HCT116 (cell line): Measurements from ENCODE around the gene SORBS1.

Experiments used
- EZH2 ChIP-seq: fragments of 200-600 bp; sonication (generic); IDR thresholded peaks from 2 replicates; pipeline ENCODE4 v1.6.1; 2017; ENCODE audit warnings: antibody characterized with exemption, mixed run types
- EZH2phosphoT487 ChIP-seq: fragments of 200-600 bp; IDR thresholded peaks from 2 replicates; pipeline ENCODE4 v1.6.1; 2018; ENCODE audit warnings: antibody characterized with exemption, borderline replicate concordance
- POLR2AphosphoS5 ChIP-seq: IDR thresholded peaks from 2 replicates; pipeline ENCODE4 v1.6.1; 2011; ENCODE audit warnings: mild to moderate bottlenecking, low read depth, low read length, moderate library complexity
- SIN3A ChIP-seq: IDR thresholded peaks from 2 replicates; pipeline ENCODE4 v1.6.1; 2012; ENCODE audit warnings: low read depth
- SP1 ChIP-seq: IDR thresholded peaks from 2 replicates; pipeline ENCODE4 v1.6.1; 2012; ENCODE audit warnings: low read depth
- SRF ChIP-seq: IDR thresholded peaks from 2 replicates; pipeline ENCODE4 v1.6.1; 2012; ENCODE audit warnings: low read depth
- ZFX ChIP-seq: fragments of 450-650 bp; IDR thresholded peaks from 2 replicates; pipeline ENCODE4 v1.6.1; 2017
- TF ChIP-seq, protein P1 (sequence below), 3 experiments: fragments of 200-600 bp in 1 of 3; sonication (generic) in 1 of 3; IDR thresholded peaks in 2 of 3; conservative IDR thresholded peaks in 1 of 3; 2 replicates each; pipeline ENCODE4 v1.5.1; 2012 to 2017; ENCODE audit warnings: low read depth in 2 of 3, low read length in 2 of 3, antibody characterized with exemption in 1 of 3, borderline replicate concordance in 1 of 3, control low read depth in 1 of 3, mild to moderate bottlenecking in 1 of 3, mixed read lengths in 1 of 3, mixed run types in 1 of 3, moderate library complexity in 1 of 3; ENCODE audit not compliant: insufficient read depth in 1 of 3
- TF ChIP-seq, protein P2 (sequence below): IDR thresholded peaks from 2 replicates; pipeline ENCODE4 v1.6.1; 2012
- TF ChIP-seq, protein P3 (sequence below): IDR thresholded peaks from 2 replicates; pipeline ENCODE4 v1.6.1; 2012; ENCODE audit warnings: low read depth

DNA sequence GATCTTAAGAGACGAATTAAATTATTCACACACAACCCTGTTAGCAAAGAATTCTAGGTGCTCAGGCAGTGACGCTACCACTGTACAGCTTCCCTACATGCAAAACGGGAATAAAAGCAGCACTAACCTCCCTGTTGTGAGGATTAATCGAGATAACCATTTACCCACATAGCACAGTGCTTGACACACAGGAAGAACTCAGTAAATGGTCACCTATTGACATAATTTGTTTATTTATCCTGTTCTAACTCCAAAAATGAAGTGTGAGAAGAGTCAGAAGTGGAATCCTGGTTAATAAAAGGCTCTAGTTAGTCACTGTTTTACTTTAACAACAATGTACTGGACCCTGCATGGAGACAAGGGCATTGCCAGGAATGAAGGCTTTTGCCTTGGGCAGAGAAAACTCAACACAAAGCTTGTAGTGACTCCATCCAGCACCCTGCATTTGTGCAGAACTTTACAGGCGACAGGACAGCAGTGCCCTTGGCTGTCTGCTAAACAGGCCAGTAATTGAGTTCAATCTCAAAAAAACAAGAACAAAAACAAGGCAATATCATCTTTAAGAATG lies 103.8 kb downstream of the SORBS1 start:
- TF ChIP-seq EZH2phosphoT487, result no peak
- TF ChIP-seq, protein P1, sequence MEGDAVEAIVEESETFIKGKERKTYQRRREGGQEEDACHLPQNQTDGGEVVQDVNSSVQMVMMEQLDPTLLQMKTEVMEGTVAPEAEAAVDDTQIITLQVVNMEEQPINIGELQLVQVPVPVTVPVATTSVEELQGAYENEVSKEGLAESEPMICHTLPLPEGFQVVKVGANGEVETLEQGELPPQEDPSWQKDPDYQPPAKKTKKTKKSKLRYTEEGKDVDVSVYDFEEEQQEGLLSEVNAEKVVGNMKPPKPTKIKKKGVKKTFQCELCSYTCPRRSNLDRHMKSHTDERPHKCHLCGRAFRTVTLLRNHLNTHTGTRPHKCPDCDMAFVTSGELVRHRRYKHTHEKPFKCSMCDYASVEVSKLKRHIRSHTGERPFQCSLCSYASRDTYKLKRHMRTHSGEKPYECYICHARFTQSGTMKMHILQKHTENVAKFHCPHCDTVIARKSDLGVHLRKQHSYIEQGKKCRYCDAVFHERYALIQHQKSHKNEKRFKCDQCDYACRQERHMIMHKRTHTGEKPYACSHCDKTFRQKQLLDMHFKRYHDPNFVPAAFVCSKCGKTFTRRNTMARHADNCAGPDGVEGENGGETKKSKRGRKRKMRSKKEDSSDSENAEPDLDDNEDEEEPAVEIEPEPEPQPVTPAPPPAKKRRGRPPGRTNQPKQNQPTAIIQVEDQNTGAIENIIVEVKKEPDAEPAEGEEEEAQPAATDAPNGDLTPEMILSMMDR (IDR thresholded peaks at IDR 0.05 in 2 of 3, conservative IDR thresholded peaks at IDR 0.05 in 1 of 3; ENCODE audit: borderline replicate concordance in 1 of 3, insufficient read depth in 1 of 3, low read depth in 2 of 3, low read length in 2 of 3), result no peak
- TF ChIP-seq POLR2AphosphoS5, result no peak
- TF ChIP-seq, protein P2, sequence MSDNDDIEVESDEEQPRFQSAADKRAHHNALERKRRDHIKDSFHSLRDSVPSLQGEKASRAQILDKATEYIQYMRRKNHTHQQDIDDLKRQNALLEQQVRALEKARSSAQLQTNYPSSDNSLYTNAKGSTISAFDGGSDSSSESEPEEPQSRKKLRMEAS, result no peak
- no peak for TF ChIP-seq ZFX
- TF ChIP-seq EZH2, result no peak
- no peak for TF ChIP-seq SIN3A
- no peak for TF ChIP-seq SRF
- TF ChIP-seq, protein P3, sequence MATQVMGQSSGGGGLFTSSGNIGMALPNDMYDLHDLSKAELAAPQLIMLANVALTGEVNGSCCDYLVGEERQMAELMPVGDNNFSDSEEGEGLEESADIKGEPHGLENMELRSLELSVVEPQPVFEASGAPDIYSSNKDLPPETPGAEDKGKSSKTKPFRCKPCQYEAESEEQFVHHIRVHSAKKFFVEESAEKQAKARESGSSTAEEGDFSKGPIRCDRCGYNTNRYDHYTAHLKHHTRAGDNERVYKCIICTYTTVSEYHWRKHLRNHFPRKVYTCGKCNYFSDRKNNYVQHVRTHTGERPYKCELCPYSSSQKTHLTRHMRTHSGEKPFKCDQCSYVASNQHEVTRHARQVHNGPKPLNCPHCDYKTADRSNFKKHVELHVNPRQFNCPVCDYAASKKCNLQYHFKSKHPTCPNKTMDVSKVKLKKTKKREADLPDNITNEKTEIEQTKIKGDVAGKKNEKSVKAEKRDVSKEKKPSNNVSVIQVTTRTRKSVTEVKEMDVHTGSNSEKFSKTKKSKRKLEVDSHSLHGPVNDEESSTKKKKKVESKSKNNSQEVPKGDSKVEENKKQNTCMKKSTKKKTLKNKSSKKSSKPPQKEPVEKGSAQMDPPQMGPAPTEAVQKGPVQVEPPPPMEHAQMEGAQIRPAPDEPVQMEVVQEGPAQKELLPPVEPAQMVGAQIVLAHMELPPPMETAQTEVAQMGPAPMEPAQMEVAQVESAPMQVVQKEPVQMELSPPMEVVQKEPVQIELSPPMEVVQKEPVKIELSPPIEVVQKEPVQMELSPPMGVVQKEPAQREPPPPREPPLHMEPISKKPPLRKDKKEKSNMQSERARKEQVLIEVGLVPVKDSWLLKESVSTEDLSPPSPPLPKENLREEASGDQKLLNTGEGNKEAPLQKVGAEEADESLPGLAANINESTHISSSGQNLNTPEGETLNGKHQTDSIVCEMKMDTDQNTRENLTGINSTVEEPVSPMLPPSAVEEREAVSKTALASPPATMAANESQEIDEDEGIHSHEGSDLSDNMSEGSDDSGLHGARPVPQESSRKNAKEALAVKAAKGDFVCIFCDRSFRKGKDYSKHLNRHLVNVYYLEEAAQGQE, result no peak
- no peak for TF ChIP-seq SP1
